Muscle layer of colon (tissue), 2 donors: ENCODE measurements around the gene CDK5RAP2.

ENCODE experiments used
- H3K27ac ChIP-seq: one replicate; pipeline ENCODE4 v1.7.0; 2013; ENCODE audit warnings: low read depth, mild to moderate bottlenecking, low read length, moderate library complexity
- H3K27me3 ChIP-seq, 2 donors: one replicate each; pipeline ENCODE4 v1.7.0; 2013; ENCODE audit warnings: low read length in 2 of 2, mild to moderate bottlenecking in 2 of 2; ENCODE audit not compliant: insufficient read depth in 2 of 2, control insufficient read depth in 1 of 2
- H3K36me3 ChIP-seq: one replicate; pipeline ENCODE4 v1.7.0; 2013; ENCODE audit warnings: mild to moderate bottlenecking, low read length; ENCODE audit not compliant: insufficient read depth
- H3K4me1 ChIP-seq: one replicate; pipeline ENCODE4 v1.7.0; 2013; ENCODE audit warnings: mild to moderate bottlenecking, low read length; ENCODE audit not compliant: insufficient read depth
- H3K4me3 ChIP-seq, 2 donors: one replicate each; pipeline ENCODE4 v1.7.0; 2013; ENCODE audit warnings: low read length in 2 of 2, low read depth in 1 of 2, mild to moderate bottlenecking in 1 of 2, moderate library complexity in 1 of 2
- H3K9ac ChIP-seq: one replicate; pipeline ENCODE4 v1.7.0; 2013; ENCODE audit warnings: low read length
- H3K9me3 ChIP-seq: one replicate; pipeline ENCODE4 v1.7.0; 2013; ENCODE audit warnings: mild to moderate bottlenecking, low read length
- donor health status: abdominal sarcoma.
- donor health status: Adenocarcinoma of cecum.

The CDK5RAP2 gene

GRCh38 chr9:120423812-120424211 lies 156.2 kb downstream of the CDK5RAP2 start:
- peaks cover 12% of the 10 kb centered on the region for H3K36me3 ChIP-seq
- no peaks in the 10 kb centered on the region for H3K4me1 ChIP-seq
- no peak overlapping the region for H3K4me3 ChIP-seq
- H3K9ac ChIP-seq, result no peak overlapping the region
- H3K27me3 ChIP-seq, result no peaks in the 10 kb centered on the region
- no peaks in the 10 kb centered on the region for H3K9me3 ChIP-seq
- no peak overlapping the region for H3K27ac ChIP-seq

- Histone ChIP-seq H3K4me1 (no peaks in the 10 kb centered on the region), H3K4me3 (no peak overlapping the region), H3K27ac (no peak overlapping the region), H3K9me3 (no peaks in the 10 kb centered on the region), H3K9ac (no peak overlapping the region), H3K36me3 (peaks cover 20% of the 10 kb centered on the region), H3K27me3 (no peaks in the 10 kb centered on the region)
Observed at GRCh38 chr9:120421977-120422376, 158.0 kb downstream of the CDK5RAP2 start.

- Histone ChIP-seq H3K4me3 (no peak overlapping the region), H3K27ac (no peak overlapping the region), H3K9me3 (no peaks in the 10 kb centered on the region), H3K4me1 (peaks cover 2% of the 10 kb centered on the region), H3K9ac (no peak overlapping the region), H3K36me3 (peaks cover 20% of the 10 kb centered on the region), H3K27me3 (no peaks in the 10 kb centered on the region)
Observed at GRCh38 chr9:120418315-120418714, 161.7 kb downstream of the CDK5RAP2 start.

- Histone ChIP-seq H3K4me3 (no peak overlapping the region), H3K9ac (no peak overlapping the region), H3K36me3 (peaks cover 11% of the 10 kb centered on the region), H3K27me3 (no peaks in the 10 kb centered on the region), H3K4me1 (peaks cover 16% of the 10 kb centered on the region), H3K27ac (no peak overlapping the region), H3K9me3 (no peaks in the 10 kb centered on the region)
Observed at GRCh38 chr9:120416781-120417427, 163.1 kb downstream of the CDK5RAP2 start.

GRCh38 chr9:120413121-120414048 lies 166.6 kb downstream of the CDK5RAP2 start:
- H3K27ac ChIP-seq, result no peak overlapping the region

GRCh38 chr9:120412425-120412951 lies 167.5 kb downstream of the CDK5RAP2 start:
- H3K27ac ChIP-seq, result peak overlapping the region; percentile 64
- H3K36me3 ChIP-seq, result peaks cover 14% of the 10 kb centered on the region

More at GRCh38 chr9:120413121-120414048, 166.6 kb downstream of the CDK5RAP2 start:
- Histone ChIP-seq H3K4me1 (peaks cover 39% of the 10 kb centered on the region), H3K4me3 (no peak overlapping the region), H3K27me3 (no peaks in the 10 kb centered on the region), H3K36me3 (peaks cover 10% of the 10 kb centered on the region), H3K9me3 (no peaks in the 10 kb centered on the region), H3K9ac (no peak overlapping the region)

GRCh38 chr9:120411862-120412424 lies 168.0 kb downstream of the CDK5RAP2 start:
- Histone ChIP-seq H3K4me3 (no peak overlapping the region), H3K36me3 (peaks cover 19% of the 10 kb centered on the region), H3K27me3 (no peaks in the 10 kb centered on the region), H3K4me1 (peaks cover 39% of the 10 kb centered on the region), H3K27ac (peak overlapping the region; percentile 64), H3K9me3 (no peaks in the 10 kb centered on the region), H3K9ac (no peak overlapping the region)

More at GRCh38 chr9:120412425-120412951, 167.5 kb downstream of the CDK5RAP2 start:
- no peak overlapping the region for H3K4me3 ChIP-seq
- H3K4me1 ChIP-seq, result peaks cover 39% of the 10 kb centered on the region
- H3K9ac ChIP-seq, result no peak overlapping the region
- H3K27me3 ChIP-seq, result no peaks in the 10 kb centered on the region
- no peaks in the 10 kb centered on the region for H3K9me3 ChIP-seq

- Histone ChIP-seq H3K9ac (no peak overlapping the region), H3K4me1 (peaks cover 39% of the 10 kb centered on the region), H3K9me3 (no peaks in the 10 kb centered on the region), H3K4me3 (no peak overlapping the region), H3K36me3 (peaks cover 28% of the 10 kb centered on the region), H3K27me3 (no peaks in the 10 kb centered on the region), H3K27ac (peak overlapping the region; percentile 64)
Observed at GRCh38 chr9:120410925-120411501, 169.0 kb downstream of the CDK5RAP2 start.

GRCh38 chr9:120408680-120409258 lies 171.2 kb downstream of the CDK5RAP2 start:
- Histone ChIP-seq H3K4me1 (peaks cover 39% of the 10 kb centered on the region), H3K27ac (no peak overlapping the region), H3K36me3 (peaks cover 41% of the 10 kb centered on the region), H3K9ac (no peak overlapping the region), H3K9me3 (no peaks in the 10 kb centered on the region), H3K27me3 (no peaks in the 10 kb centered on the region), H3K4me3 (no peak overlapping the region)

GRCh38 chr9:120405860-120406259 lies 174.1 kb downstream of the CDK5RAP2 start:
- H3K4me3 ChIP-seq, result no peak overlapping the region
- peaks cover 63% of the 10 kb centered on the region for H3K36me3 ChIP-seq
- H3K9me3 ChIP-seq, result no peaks in the 10 kb centered on the region
- H3K4me1 ChIP-seq, result peaks cover 12% of the 10 kb centered on the region
- no peak overlapping the region for H3K9ac ChIP-seq
- H3K27me3 ChIP-seq, result no peaks in the 10 kb centered on the region
- H3K27ac ChIP-seq, result no peak overlapping the region

GRCh38 chr9:120405134-120405533 lies 174.8 kb downstream of the CDK5RAP2 start:
- Histone ChIP-seq H3K9ac (no peak overlapping the region), H3K4me1 (peaks cover 5% of the 10 kb centered on the region), H3K27ac (no peak overlapping the region), H3K36me3 (peaks cover 68% of the 10 kb centered on the region), H3K4me3 (no peak overlapping the region), H3K9me3 (no peaks in the 10 kb centered on the region), H3K27me3 (no peaks in the 10 kb centered on the region)
